AG09309 (cell line): ENCODE results near the gene ADCY2.

Source experiments
- DNase-seq: peaks from one replicate; pipeline ENCODE4 v3.0.0-alpha.2; 2010; ENCODE audit warnings: low read depth
- H3K4me3 ChIP-seq: 2 replicates; pipeline ENCODE4 v1.5.1; 2011; ENCODE audit warnings: mild to moderate bottlenecking, low read depth, low read length, moderate library complexity; ENCODE audit not compliant: control insufficient read depth
- TF ChIP-seq, protein P1 (sequence below): IDR thresholded peaks from 2 replicates; pipeline ENCODE4 v1.5.1; 2011; ENCODE audit warnings: mild to moderate bottlenecking, low read depth, low read length, inconsistent platforms; ENCODE audit not compliant: insufficient read depth, control insufficient read depth; ENCODE audit errors: missing control alignments

The ADCY2 gene

DNA sequence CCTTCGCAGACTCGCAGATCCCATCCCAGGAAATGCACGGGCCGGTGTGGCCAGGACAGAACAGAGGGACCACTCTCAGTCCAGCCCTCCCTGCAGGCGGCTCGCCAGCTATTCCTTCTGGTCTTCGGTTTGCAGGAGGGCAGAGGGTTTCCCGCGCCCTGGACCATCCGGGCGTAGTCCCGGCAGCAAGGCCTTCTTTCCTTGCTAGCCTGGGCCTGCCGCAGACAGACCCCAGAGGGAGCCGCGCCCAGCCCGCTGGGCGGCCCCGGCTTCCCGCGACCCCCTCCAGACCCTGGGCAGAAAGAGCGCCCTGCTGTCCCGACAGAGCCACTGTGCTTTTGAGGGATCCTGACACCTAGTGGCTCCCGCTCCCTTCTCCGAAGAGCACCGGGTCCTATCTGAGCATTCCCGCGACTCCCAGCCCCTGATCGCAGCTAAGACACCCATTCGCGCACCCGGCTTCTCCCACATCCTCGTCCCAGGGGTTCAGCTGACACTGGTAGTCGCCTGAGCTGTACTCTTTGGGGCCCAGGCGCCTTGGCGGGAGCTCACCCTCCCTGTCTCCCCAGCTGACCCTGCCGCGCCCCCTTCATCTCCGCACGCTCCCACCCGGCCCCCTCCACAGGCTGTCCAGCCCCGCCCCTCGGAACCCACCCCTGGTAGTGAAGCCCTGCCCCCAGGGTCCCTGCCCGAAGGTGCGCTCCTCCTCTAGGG is 453.9 kb downstream of the ADCY2 start:
- TF ChIP-seq, protein P1, sequence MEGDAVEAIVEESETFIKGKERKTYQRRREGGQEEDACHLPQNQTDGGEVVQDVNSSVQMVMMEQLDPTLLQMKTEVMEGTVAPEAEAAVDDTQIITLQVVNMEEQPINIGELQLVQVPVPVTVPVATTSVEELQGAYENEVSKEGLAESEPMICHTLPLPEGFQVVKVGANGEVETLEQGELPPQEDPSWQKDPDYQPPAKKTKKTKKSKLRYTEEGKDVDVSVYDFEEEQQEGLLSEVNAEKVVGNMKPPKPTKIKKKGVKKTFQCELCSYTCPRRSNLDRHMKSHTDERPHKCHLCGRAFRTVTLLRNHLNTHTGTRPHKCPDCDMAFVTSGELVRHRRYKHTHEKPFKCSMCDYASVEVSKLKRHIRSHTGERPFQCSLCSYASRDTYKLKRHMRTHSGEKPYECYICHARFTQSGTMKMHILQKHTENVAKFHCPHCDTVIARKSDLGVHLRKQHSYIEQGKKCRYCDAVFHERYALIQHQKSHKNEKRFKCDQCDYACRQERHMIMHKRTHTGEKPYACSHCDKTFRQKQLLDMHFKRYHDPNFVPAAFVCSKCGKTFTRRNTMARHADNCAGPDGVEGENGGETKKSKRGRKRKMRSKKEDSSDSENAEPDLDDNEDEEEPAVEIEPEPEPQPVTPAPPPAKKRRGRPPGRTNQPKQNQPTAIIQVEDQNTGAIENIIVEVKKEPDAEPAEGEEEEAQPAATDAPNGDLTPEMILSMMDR: no peak
- H3K4me3 ChIP-seq: no peak overlapping the region; the same call in 1 of the 2 replicates
- no peak for DNase-seq

DNA sequence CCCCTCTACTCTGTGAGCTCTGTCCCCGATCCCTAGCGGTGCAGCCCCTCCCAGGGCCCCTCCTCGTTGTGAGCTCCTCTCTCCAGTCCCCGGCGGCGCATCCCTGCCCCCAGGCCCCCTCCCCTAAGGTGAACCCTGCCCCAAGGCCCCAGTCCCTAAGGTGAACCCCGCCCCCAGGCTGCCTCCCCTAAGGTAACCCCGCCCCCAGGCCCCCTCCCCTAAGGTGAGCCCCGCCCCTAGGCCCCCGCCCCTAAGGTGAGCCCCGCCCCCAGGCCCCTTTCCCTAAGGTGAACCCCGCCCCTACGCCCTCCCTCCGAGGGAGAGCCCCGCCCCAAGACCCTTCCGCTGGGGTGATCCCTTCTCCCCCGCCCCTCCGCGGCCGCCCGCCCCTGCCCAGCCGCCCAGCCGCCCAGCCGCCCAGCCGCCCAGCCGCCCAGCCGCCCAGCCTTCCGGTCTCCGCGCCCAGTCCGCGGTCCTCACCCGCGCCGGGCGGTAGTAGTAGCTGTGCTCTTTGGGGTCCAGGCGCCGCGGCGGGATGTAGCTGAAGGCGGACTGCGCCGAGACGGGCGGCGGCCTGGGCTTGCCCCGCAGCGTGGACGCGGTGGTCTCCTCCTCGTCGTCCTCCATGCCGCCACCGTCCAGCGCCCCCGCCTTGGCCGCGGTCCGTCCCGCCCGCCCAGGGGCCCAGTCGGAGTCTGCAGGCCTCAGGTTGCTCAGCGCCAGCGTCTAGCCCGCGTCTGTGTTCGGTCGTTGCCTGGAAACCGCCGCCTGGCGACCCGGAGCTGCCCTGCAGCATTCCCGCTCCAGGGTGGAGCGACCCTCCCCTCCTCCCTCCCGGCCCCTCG is 454.7 kb downstream of the ADCY2 start, which contains the start of gene CFAP90:
Gene CFAP90 (minus strand): TSS at position 739 of the 845 bp plus-strand sequence. CDS start 112 bp downstream, at position 627.
- DNase-seq: no peak
- TF ChIP-seq, protein P1: peak; percentile 40

DNA sequence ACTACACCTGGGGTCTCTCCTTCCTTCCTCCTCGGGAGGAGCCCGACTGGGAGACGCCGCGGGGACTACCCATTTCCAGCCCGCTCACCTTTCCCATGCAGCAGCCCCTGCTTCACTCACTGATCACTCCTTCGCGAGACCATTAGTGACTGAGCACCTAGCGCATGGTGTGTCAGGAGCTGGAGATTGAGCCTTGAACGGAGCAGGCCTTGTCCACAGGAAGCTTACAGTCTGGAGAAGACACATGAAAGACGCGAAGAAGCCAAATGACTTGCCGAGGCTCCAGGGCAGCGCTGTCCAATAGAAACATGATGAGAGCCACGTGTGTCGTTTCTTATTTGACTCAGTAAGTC is 455.3 kb downstream of the ADCY2 start:
- TF ChIP-seq, protein P1: no peak
- no peak for DNase-seq
- H3K4me3 ChIP-seq: no peak overlapping the region; the same call in none of the 2 replicates

More for the DNA sequence above, 454.7 kb downstream of the ADCY2 start, which contains the start of gene CFAP90:
- no peak within 1 kb of the TSS; the same call in none of the 2 replicates for H3K4me3 ChIP-seq

DNA sequence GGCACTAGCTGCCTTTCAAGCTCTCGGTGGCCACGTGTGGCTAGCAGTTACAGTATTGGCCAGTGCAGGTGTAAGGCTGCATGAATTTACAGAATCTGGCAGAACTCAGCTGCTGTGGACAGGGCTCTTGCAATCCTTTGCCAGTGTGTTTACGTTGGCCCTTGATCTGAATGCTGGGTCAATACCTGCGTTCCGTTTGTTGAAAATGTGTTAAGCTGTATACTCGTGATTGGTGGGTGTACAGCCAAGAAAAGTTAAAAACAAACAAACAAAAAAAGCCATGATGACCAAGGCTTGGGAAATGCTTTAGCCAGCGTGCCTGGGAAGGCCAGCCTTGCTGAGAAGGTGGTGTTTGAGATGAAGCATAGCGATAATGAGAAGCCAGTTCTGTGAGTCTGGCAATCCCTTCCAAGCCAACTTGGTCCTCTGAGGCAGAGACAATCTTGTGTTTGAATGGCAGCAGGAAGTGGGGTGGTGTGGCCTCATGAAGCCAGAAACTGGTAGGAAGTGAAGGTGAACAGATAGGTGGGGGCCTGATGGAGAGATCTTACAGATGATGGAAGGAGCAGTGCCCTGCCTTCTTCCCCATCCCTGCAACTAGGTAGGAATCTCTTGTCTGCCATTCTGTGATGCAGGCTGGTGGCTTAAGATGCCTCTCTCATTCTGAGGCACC is 455.8 kb downstream of the ADCY2 start:
- DNase-seq: no peak
- TF ChIP-seq, protein P1: no peak

DNA sequence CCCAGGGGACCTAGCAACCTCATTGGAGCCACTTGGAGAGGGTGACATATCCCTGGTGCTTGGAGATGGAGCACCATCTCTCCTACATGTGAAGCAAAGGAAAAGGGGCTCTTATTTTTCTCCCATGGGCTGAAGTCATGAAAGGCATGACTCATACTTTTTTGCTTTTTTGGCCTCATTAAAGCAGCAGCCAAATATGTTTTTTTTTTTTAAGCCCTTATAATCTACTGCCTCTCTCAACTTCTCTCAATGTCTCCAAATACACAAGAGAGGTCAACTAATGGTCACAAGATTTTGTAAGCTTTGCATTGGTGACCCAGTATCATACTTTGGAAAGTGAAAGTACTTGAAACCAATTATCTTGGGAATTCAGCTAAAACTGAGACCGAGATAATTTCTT is 456.6 kb downstream of the ADCY2 start:
- TF ChIP-seq, protein P1: no peak
- DNase-seq: no peak
- H3K4me3 ChIP-seq: no peak overlapping the region

More for the DNA sequence above, 455.8 kb downstream of the ADCY2 start:
- no peak overlapping the region for H3K4me3 ChIP-seq

DNA sequence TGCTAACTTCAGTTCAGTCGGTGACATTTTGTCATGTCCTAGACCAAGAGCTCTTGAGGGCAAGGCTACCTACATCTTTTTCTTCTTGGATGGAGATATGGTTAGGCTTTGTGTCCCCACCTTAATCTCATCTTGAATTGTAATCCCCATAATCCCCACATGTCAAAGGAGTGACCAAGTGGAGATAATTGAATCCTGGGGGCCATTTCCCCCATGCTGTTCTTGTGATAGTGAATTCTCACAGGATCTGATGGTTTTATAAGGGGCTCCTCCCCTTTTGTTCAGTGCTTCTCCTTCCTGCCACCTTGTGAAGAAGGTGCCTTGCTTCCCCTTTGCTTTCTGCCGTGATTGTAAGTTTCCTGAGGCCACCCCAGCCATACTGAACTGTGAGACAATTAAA is 457.1 kb downstream of the ADCY2 start:
- H3K4me3 ChIP-seq: no peak overlapping the region
- no peak for DNase-seq
- TF ChIP-seq, protein P1: no peak
